ENCODE data around the gene SMG9. TPM values are rescaled to one million over a fixed set of nuclear protein-coding genes. Genes with fewer than 3 reads are reported as not detected.
A peak's percentile ranks its signal among the peaks of the same experiment; 100 is the strongest.

SMG9 gene
- polyA plus RNA-seq, 4 donors: 39.9 to 67.8 (median 46.7) TPM

- DNase-seq (ENCODE audit: low read depth in 4 of 4, low spot score in 3 of 4): no peak
These were observed 27.8 kb downstream of the SMG9 start for GRCh38 chr19:43726736-43727592.

- no peak for DNase-seq (ENCODE audit: low read depth in 4 of 4, low spot score in 3 of 4)
These were observed 29.3 kb downstream of the SMG9 start for GRCh38 chr19:43725468-43725867.

DNA sequence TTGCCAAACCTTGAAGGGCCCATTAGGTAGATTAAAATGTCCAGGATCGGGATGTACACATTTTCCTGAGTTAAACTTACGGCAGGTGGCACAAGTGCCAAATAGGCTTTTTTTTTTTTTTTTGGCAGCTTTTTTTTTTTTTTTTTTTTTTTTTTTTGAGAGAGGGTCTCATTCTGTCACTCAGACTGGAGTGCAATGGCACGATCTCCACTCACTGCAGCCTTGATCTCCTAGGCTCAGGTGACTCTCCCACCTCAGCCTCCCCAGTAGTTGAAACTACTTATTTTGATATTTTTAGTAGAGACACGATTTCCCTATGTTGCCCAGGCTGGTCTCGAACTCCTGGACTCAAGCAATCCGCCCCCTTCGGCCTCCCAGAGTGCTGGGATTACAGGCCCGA lies 29.9 kb downstream of the SMG9 start:
- no peak for DNase-seq (ENCODE audit: low read depth in 4 of 4, low spot score in 3 of 4)

DNA sequence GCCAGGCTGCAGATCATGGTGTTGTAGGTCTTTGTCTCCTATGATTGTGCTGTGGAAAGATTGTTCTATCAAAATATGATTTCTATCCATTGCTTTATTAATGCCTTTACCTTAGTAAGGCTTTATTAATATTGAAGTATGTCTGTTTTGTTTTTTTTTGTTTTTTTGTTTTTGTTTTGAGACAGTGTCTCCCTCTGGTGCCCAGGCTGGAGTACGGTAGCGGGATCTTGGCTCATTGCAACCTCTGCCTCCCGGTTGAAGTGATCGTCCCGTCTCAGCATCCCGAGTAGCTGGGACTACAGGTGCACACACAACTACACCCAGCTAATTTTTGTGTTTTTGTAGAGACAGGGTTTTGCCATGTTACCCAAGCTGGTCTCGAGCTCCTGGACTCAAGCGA lies 31.2 kb downstream of the SMG9 start:
- DNase-seq (ENCODE audit: low read depth in 4 of 4, low spot score in 3 of 4): no peak

GRCh38 chr19:43721469-43722048 lies 33.2 kb downstream of the SMG9 start:
- DNase-seq (ENCODE audit: low read depth in 4 of 4, low spot score in 3 of 4): no peak

GRCh38 chr19:43720936-43721335 lies 33.8 kb downstream of the SMG9 start:
- DNase-seq (ENCODE audit: low read depth in 4 of 4, low spot score in 3 of 4): no peak

GRCh38 chr19:43719918-43720317 lies 34.8 kb downstream of the SMG9 start:
- no peak for DNase-seq (ENCODE audit: low read depth in 4 of 4, low spot score in 3 of 4)

GRCh38 chr19:43719378-43719868 lies 35.3 kb downstream of the SMG9 start:
- DNase-seq (ENCODE audit: low read depth in 4 of 4, low spot score in 3 of 4): no peak

GRCh38 chr19:43718627-43719377 lies 36.0 kb downstream of the SMG9 start:
- no peak for DNase-seq (ENCODE audit: low read depth in 4 of 4, low spot score in 3 of 4)

GRCh38 chr19:43715776-43716175 lies 39.0 kb downstream of the SMG9 start, which contains the start of gene IRGC:
TSS of gene IRGC (plus strand) at chr19:43716076. CDS start at chr19:43718559, 2,483 bp downstream.
- no peak for DNase-seq (ENCODE audit: low read depth in 4 of 4, low spot score in 3 of 4)

- no peak for DNase-seq (ENCODE audit: low read depth in 4 of 4, low spot score in 3 of 4)
These were observed 41.6 kb downstream of the SMG9 start for GRCh38 chr19:43713208-43713607.

GRCh38 chr19:43711751-43712355 lies 42.9 kb downstream of the SMG9 start:
- DNase-seq (ENCODE audit: low read depth in 4 of 4, low spot score in 3 of 4): no peak

DNA sequence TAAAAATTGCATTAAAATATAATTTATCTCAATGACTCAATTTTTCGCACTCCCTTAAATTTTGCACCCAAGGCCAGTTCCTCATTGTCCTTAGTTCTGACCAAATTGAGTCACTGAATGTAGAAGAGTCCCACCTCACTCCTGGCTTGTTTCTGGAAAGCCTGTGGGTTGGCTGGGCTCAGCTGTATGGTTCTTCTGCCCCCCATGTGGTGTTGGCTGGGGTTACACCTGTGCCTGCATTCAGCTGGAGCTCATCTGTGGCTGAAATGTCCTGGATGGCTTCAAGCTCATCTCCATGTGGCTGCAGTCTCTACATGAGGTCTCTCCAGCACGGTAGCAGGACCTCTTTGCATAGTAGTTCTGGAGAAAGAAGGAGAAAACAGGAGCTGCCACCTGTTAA lies 46.0 kb downstream of the SMG9 start:
- DNase-seq (ENCODE audit: low read depth in 4 of 4, low spot score in 3 of 4): no peak

DNA sequence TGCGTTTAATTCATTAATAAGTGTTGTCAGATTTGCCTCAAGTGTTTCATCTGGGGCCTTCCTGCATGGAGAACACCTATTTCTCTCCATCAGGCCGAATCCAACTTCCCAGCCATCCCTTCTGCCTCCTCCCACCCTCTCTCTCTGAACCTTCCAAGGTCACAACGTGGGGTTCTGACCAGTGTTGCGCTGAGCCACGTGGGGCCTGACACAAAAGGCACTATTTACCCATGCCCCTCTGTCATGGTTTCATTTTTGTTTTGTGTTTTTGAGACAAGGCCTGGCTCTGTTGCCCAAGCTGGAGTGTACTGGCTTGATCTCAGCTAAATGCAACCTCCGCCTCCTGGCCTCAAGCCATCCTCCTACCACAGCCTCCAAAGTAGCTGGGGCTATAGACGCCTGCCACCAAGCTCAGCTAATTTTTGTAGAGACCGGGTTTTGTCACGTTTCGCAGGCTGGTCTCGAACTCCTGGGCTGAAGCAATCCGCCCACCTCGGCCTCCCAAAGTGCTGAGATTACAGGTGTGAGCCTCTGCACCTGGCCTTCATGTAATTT lies 47.5 kb downstream of the SMG9 start:
- no peak for DNase-seq (ENCODE audit: low read depth in 4 of 4, low spot score in 3 of 4)

- DNase-seq (ENCODE audit: low read depth in 4 of 4, low spot score in 3 of 4): no peak
These were observed 49.0 kb downstream of the SMG9 start for GRCh38 chr19:43705729-43706128.

DNA sequence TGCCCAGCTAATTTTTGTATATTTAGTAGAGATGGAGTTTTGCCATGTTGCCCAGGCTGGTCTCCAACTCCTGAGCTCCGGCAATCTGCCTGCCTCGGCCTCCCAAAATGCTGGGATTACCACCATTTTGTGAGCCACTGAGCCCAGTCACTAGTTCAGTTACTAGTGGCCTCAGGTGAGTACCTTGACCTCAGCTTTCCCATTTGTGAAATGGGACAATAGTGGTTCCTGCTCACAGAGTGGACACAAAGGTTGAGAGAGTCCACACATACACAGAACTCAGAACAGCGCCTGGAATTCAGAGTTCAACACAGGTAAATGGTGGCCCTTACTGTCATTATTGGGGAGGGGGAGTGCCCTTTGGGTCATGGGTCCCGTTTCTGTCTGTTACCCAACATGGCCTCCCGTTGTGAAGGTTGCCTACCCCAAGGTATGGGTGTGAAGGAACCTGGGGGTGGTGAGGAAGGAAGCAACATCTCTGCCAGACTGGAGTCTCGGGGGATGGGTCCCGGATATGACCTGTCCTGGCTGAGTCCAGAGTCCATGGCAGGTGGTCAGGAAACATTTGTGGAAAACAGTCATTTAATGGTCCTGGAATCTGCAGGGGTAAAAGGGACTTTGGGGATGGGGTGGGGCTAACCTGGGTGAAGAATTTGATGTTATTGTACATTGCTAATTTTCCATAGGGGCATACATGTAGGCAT lies 50.6 kb downstream of the SMG9 start:
- DNase-seq (ENCODE audit: low read depth in 4 of 4, low spot score in 3 of 4): no peak

DNA sequence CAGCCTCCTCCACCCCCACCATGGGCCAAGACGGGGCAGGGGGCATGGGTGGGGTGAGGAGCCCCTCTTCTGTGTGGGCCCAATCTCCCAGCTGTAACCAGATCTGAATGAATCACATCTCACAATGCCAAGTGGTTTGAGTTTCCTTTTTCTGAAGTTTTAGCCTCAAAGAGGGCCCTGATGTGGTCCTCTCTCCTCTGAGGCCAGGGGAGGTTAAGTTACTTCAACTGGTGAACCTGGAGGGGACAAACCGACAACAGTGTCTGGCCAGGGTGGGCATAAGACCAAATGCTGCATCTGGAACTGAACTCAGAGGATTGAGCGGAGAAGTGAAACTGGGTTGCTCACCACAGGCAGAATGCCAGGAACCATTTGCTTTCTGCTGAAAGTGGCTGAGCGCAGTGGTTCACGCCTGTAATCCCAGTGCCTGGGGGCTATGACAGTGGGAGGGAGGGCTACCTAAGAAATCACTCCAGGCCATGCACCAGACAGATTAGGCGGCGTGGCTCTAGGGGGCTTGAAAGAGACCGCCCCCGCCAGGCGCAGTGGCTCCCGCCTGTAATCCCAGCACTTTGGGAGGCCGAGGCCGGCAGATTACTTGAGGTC lies 54.3 kb downstream of the SMG9 start:
- no peak for DNase-seq (ENCODE audit: low read depth in 4 of 4, low spot score in 3 of 4)

DNA sequence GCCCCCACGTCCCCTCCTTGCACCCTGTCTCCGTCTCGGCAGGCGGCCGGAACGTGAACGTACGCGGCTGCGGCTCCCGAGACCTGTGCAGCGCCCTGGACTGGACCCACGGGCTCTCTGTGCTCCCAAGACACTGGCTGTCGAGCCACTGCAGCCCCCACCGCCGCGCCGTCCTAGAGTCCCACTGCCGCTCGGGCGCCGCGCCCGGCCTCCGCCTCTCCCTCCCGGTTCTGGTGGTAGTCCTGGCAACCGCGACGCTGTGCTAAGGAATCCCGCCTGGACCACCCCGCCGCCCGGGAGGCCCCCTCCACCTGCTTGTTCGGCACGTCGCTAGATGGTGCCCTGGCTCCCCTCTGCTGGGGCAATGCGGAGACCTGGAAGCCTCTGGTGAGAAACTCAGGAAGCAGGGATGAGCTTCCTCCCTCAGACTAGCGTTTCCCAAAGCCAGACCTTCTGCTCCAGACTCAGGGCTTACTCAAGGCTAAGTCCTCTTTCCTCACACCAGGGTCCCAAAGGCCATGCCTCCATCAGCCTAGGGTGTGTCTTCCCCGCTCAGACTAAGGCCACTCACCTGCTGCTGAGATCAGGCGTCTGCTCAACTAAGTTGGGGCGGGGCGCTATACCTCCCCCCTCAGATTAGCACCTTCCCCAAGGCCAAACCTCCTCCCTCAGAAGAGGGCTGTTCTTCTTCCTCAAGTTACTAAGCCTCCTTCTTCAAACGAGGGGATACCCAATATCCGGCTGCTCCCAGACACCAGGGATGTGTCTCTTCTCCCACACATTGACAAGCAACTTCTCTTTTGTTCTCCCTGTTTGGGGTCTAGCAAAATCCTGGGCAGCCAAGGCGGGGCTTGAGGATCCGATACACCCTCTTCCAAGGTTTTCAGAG lies 55.0 kb downstream of the SMG9 start:
- DNase-seq (ENCODE audit: low read depth in 4 of 4, low spot score in 3 of 4): peak in 3 of 4 donors; percentile 14 to 29 (median 27)

- DNase-seq (ENCODE audit: low read depth in 4 of 4, low spot score in 3 of 4): no peak
These were observed 57.5 kb downstream of the SMG9 start for GRCh38 chr19:43697295-43697694.
